Jurkat, Clone E6-1 (cell line): Measurements from ENCODE around the gene TJP1.
"Not testable (repeated sequence)": the region's sequence is repeated elsewhere in the genome, so short reads cannot be mapped to it uniquely, and the experiment has no call there.

ENCODE experiments used
- DNase-seq: peaks from one replicate; pipeline ENCODE4 v3.0.0-alpha.2; 2011; ENCODE audit warnings: low read depth, low spot score
- H3K4me3 ChIP-seq: 2 replicates; pipeline ENCODE4 v1.5.1; 2011; ENCODE audit warnings: mild to moderate bottlenecking, low read length, control low read depth, moderate library complexity

TJP1 gene

DNA sequence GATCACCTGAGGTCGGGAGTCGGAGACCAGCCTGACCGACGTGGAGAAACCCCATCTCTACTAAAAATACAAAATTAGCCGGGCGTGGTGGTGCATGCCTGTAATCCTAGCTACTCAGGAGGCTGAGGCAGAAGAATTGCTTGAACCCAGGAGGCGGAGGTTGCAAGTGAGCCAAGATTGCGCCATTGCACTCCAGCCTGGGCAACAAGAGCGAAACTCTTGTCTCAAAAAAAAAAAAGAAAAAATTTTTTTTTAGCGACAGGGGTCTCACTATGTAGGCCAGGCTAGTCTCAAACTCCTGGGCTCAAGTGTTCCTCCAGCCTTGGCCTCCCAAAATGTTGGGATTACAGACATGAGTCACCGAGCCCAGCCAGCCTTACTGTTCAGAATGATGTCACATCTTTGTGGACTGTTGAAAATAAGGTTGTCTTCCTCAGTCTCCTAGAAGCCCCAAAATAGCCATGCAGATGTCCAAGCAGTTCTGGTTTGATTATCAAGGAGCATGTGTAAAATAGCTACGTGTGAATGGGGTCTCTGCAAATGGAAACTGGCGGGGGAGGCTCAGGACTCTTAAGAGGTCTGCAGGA, 145.8 kb downstream of the TJP1 start:
- H3K4me3 ChIP-seq, DNase-seq: not testable (repeated sequence)

DNA sequence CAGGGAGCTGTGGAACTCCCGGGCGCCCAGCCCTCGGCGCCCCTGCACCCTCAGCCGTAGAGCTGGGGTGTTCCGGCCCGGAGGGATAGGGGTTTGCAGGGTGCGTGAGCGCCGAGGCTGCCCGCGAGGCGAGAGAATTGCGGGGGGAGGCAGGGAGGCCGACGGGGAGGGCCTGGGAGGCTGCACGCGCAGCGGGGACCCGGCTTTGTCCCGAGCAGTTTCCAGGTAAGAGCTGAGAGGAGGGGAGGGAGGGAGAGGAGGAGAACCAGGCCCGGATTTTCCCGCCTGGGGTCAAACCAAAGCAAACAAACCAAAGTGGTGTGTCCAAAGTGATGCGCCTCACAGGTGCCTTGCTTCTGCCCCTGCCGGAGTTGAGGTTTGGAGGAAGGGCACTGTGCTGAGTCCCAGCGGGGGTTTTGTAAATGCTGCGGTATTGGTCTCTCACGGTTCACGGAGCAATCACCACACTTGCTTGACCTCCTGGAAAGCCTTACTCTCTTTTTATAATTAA, 146.4 kb downstream of the TJP1 start:
- H3K4me3 ChIP-seq, result no peak overlapping the region
- DNase-seq, result no peak

DNA sequence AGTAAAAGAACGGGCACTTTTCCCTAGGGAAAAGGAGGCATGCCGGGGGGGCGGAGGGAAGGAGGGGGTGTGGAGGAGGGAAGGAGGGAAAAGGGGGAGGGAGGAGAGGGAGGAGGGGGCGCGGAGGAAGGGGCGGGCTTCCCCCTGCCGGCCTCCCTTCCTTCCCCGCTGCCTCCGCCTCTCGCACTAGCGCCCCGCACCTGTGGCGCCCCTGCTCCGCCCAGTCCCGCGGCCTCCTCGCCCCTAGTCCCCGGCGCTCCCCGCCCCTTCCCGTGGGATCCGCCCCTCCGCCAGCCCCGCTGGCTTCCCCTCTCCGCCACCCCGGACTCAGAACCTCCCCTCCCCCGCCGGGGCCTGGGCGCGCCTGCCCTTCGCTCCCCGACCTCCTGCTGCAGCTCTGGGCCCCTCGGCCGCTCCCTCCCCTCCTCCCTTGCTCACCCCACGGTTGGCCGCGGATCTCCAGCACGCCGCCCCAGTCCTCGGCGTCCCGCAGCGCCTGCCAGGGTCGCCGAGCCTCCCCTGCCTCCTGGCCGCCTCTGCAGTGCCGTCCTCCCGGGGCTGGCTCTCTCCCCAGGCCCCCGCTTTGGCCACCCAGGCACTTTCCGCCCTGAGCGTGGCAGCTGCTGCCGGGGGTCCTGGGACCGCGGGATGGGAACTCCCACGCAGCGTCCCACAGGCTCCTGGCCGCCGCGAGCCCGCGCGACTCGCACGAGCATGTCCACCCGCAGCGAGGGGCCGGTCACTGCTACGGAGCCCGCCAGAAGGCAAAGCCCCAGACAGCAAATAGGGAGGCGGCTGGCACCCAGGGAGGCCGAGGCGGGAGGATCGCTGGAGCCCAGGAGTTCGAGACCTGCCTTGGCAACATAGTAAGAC, 147.4 kb downstream of the TJP1 start:
- peak; percentile 6 for DNase-seq
- peak overlapping the region; percentile 9; the same call in 1 of the 2 replicates for H3K4me3 ChIP-seq

GRCh38 chr15:29672923-29673809, 149.1 kb downstream of the TJP1 start:
- no peak for DNase-seq
- no peak overlapping the region for H3K4me3 ChIP-seq

DNA sequence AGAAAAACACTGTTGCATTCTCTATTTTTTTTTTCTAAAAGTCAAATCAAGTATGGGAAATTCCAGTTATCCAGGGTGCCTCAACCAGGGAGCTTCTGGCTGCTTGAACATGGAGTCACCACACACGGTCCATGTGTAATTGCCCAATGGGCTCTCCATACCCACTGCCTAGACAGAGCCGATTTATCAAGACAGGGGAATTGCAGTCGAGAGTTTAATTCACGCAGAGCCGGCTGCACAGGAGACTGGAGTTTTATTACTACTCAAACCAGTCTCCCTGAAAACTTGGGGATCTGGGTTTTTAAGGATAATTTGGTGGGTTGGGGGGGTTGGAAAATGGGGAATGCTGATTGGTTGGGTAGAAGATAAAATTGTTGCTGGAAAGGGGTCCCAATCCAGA, 149.8 kb downstream of the TJP1 start:
- DNase-seq, result no peak
- H3K4me3 ChIP-seq, result no peak overlapping the region

GRCh38 chr15:29672046-29672445, 150.2 kb downstream of the TJP1 start:
- DNase-seq, H3K4me3 ChIP-seq: not testable (repeated sequence)

- no peak overlapping the region for H3K4me3 ChIP-seq
- DNase-seq, result no peak
Observed at GRCh38 chr15:29670998-29671981, 151.0 kb downstream of the TJP1 start.

DNA sequence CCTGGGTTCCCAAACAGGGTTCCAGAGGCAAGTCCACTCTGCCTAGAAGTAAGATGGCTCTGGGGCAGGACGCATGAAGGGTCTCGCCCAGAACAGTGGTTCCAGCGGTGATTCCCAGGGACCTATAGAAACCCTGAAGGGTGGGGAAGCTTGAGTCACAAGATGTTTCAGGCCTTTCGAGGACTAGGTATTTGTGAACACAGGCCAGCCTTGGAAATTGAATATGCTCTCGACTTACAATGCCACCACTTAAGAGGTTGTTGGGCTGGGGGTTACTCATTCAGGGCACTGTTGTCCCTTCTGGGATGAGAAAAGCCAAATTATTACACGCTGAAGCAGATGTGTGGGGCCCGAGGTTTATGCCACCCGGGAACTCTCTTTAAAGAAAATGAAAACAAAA, 152.0 kb downstream of the TJP1 start:
- DNase-seq, result no peak
- no peak overlapping the region for H3K4me3 ChIP-seq

GRCh38 chr15:29669823-29670222, 152.4 kb downstream of the TJP1 start:
- DNase-seq, result no peak

DNA sequence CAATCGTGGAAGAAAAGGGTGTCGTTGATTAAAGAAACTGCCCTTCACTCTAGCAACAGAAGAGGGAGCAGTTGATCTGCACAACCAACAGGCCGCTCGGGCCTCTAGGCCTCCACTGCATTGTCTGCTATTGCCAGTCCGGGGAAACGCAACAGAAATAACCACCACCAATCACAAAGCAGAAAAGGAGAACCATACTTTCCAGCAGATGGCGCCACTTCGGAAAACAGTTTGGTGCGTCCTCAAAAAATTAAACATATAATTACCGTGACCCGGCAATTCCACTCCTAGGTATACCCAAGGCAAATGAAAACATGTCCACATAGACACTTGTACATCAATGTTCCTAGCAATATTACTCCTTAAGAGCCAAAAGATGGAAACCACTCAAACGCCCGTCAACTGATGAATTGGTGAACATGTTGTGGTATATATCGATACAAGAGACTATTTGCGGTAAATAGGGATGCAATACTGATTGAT, 154.1 kb downstream of the TJP1 start:
- no peak overlapping the region for H3K4me3 ChIP-seq
- peak; percentile 82 for DNase-seq

More at GRCh38 chr15:29669823-29670222, 152.4 kb downstream of the TJP1 start:
- no peak overlapping the region for H3K4me3 ChIP-seq

DNA sequence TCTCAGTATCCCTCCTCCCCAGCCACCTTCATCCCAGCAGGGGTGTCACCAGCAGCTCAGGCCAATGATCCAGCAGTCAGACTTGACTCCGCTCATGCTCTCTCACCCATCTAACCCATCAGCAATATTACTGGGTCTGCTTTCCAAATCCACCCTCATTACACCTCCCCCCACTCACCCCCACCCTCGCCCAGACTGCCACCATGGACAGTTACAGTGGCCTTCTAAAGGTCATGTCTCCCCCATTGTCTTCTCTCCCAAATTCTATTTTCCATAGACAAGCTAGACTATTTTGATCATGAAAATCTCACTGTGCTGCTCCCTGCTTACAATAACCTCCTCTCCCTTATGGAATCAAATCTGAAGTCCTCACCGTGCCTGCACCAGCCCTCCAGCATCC, 156.0 kb downstream of the TJP1 start:
- DNase-seq, result no peak
- H3K4me3 ChIP-seq, result no peak overlapping the region

- no peak for DNase-seq
- H3K4me3 ChIP-seq, result no peak overlapping the region
Observed at GRCh38 chr15:29665444-29666003, 156.7 kb downstream of the TJP1 start.

DNA sequence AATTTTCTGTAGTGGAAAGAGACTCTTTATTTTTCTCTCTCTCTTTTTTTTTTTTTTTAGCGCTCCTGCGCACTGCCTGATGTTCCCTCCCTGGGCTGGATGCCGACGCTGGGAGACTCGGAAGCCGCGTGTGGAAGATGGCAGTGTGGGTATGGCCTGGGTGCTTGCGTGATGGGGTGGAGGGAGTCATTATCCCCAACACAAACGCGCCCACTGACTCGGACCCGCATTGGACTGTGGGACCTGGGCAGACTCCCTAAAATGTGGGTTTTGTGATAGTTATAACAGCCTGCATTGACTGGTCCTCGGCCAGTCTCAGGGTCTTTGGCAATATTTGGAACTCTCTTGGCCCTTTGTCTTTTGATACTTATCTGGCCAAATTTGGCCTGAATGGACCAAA, 157.9 kb downstream of the TJP1 start:
- no peak overlapping the region for H3K4me3 ChIP-seq
- no peak for DNase-seq

- H3K4me3 ChIP-seq, DNase-seq: not testable (repeated sequence)
Observed at GRCh38 chr15:29657476-29657817, 164.8 kb downstream of the TJP1 start.

DNA sequence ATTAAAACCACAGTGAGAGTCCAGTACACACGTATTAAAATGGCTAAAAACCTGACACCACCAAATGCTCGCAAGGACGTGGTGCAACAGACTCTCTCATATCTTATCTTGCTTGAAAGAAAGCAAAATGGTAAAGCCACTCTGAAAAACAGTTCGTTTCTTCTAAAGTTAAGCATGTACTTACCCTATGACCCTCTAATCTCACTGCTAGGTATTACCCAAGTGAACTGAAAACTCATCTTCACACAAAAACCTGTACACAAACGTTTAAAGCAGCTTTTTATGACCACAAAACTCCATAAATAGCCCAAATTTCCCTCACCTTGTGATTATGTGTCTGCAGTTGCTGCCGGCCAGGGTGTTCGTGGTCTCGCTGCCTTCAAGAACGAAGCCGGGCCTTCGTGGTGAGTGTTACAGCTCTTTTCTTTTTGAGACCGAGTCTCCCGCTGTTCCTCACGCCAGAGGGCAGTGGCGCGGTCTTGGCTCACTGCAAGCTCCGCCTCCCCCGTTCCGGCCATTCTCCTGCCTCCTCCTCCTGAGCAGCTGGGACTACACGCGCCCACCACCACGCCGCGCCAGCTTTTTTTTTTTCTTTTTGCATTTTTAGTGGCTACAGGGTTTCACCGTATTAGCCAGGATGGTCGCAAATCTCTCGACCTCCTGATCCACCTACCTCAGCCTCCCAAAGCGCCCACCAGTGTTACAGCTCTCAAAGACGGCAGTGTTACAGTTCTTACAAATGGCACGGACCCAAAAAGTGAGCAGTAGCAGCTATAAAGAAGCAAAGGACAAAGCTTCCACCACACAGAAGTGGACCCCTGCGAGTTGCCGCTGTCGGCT, 165.4 kb downstream of the TJP1 start:
- DNase-seq, result no peak

DNA sequence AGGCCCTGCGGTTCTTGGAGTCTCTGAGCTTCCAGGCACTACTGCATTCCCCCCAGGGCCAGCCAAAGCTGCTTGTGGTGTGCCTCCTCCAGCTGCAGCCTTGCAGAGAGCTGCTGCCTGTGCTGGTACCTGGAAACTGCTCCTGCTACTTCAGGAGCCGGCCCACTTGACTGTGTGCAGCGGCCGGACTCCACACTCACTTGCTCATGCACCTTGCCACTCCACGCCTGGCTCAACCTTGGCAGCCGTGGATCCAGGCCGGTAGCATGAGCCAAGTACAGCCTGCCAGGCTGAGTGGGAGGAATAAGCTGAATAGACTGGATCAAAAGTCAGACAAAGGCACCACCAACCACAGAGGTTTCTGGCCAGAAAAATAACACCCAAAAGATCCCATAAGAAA, 169.7 kb downstream of the TJP1 start:
- no peak for DNase-seq
- no peak overlapping the region for H3K4me3 ChIP-seq

More for the DNA sequence above, 165.4 kb downstream of the TJP1 start:
- H3K4me3 ChIP-seq, result no peak overlapping the region
